HG03571 (cell line): ENCODE data around the gene HMBS.
A peak's percentile ranks its signal among the peaks of the same experiment; 100 is the strongest.
"Not testable (repeated sequence)": the region's sequence is repeated elsewhere in the genome, so short reads cannot be mapped to it uniquely, and the experiment has no call there.

Experiments used
- ATAC-seq: cut with Tn5 transposase; IDR thresholded peaks from one replicate; pipeline ENCODE4 v1.9.1; 2021; ENCODE audit not compliant: unreplicated experiment

Gene HMBS

GRCh38 chr11:119084663-119085436 lies at the start of gene HMBS:
HMBS (plus strand) TSS chr11:119084881; CDS start chr11:119085034, 153 bp downstream.
- ATAC-seq, result peak; percentile 86

GRCh38 chr11:119038884-119039283 lies 45.8 kb upstream of the HMBS start:
- ATAC-seq, result no peak

DNA sequence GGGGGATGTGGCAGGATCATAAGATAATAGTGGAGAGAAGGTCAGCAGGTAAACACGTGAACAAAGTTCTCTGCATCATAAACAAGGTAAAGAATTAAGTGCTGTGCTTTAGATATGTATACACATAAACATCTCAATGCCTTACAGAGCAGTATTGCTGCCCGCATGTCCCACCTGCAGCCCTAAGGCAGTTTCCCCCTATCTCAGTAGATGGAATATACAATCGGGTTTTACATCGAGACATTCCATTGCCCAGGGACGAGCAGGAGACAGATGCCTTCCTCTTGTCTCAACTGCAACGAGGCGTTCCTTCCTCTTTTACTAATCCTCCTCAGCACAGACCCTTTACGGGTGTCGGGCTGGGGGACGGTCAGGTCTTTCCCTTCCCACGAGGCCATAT lies 45.2 kb upstream of the HMBS start:
- ATAC-seq, result not testable (repeated sequence)

GRCh38 chr11:119041821-119042514 lies 42.7 kb upstream of the HMBS start:
- ATAC-seq, result no peak

- ATAC-seq, result no peak
Observed at GRCh38 chr11:119042927-119043326, 41.8 kb upstream of the HMBS start.

- ATAC-seq, result no peak
Observed at GRCh38 chr11:119044708-119045107, 40.0 kb upstream of the HMBS start.

- ATAC-seq, result no peak
Observed at GRCh38 chr11:119046489-119046888, 38.2 kb upstream of the HMBS start.

- ATAC-seq, result no peak
Observed at GRCh38 chr11:119047205-119047604, 37.5 kb upstream of the HMBS start.

- ATAC-seq, result no peak
Observed at GRCh38 chr11:119048644-119049043, 36.0 kb upstream of the HMBS start.

GRCh38 chr11:119049081-119049480 lies 35.6 kb upstream of the HMBS start:
- ATAC-seq, result no peak

- no peak for ATAC-seq
Observed at GRCh38 chr11:119051440-119052162, 33.1 kb upstream of the HMBS start.

DNA sequence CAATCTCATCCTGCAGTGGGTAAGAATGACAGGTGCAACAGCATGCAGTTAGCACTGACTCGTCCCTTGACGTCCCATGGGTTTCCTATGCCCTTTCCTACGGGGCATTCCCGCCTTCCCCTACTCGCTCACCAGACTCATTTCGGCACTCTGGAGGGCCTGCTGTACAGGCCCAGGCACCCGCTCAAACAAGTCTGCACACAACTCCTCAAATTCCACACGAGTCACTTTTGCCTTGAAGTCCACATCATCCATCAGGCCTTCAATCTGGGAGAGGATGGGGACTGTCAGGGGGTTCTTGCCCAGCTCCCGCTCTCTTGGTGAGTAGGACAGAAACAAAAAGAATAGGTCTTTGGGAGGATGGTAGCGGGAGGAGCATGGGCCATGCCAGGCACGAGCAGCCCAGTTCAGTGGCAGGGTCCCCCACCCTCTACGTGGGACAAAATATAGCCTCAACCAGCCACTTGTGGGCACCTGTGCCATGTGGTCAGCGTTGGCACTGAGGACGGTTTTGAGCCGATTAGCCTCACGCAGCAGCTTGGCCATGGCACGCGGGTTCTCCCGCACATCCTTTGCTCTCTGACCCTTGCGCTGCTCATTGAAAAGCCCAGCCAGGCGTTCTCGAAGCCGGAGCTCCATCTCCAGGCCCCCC lies 32.4 kb upstream of the HMBS start:
- no peak for ATAC-seq

GRCh38 chr11:119054418-119054817 lies 30.3 kb upstream of the HMBS start:
- no peak for ATAC-seq

GRCh38 chr11:119055901-119056300 lies 28.8 kb upstream of the HMBS start:
- no peak for ATAC-seq

DNA sequence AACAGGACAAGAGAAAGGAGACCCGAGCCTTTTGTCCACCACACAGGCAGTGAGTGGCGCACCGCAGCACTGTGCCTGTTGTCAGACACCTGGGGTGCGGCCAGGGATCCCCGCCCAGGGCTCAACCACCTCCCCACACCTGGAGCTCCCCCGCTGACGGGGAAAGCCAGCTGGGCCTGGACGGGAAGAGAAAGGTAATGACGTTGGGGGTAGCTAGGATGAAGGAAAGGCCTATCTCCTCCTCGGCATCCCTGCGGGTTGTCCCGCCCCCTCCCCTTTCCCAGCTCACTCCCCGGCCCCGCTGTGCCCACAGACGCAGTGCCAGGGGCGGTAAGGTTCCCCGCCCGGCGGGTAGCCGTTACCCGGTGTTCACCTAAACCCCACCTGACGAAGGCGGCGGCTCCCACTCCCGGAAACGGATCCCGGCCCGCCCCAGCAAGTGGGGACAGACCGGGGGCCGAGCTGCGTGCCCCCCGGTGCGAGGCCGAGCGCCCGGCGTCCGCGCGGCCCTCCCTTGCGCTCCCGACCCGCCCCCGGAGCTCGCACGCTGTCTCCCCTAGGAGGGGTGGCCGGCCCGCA lies 28.2 kb upstream of the HMBS start:
- no peak for ATAC-seq

GRCh38 chr11:119057000-119057769 lies 27.5 kb upstream of the HMBS start, which contains the start of gene HYOU1:
HYOU1 (minus strand) TSS chr11:119057205; CDS start chr11:119056160, 1,045 bp downstream.
- peak; percentile 90 for ATAC-seq

DNA sequence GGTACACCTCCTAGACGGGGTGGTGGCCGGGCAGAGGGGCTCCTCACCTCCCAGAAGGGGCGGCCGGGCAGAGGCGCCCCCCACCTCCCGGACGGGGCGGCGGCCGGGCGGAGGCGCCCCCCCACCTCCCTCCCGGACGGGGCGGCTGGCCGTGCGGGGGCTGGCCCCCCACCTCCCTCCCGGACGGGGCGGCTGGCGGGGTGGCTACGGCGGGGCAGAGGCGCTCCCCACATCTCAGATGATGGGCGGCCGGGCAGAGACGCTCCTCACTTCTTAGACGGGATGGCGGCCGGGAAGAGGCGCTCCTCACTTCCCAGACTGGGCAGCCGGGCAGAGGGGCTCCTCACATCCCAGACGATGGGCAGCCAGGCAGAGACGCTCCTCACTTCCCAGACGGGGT lies 25.6 kb upstream of the HMBS start:
- not testable (repeated sequence) for ATAC-seq

GRCh38 chr11:119061256-119061655 lies 23.4 kb upstream of the HMBS start:
- no peak for ATAC-seq

- no peak for ATAC-seq
Observed at GRCh38 chr11:119062779-119063178, 21.9 kb upstream of the HMBS start.

DNA sequence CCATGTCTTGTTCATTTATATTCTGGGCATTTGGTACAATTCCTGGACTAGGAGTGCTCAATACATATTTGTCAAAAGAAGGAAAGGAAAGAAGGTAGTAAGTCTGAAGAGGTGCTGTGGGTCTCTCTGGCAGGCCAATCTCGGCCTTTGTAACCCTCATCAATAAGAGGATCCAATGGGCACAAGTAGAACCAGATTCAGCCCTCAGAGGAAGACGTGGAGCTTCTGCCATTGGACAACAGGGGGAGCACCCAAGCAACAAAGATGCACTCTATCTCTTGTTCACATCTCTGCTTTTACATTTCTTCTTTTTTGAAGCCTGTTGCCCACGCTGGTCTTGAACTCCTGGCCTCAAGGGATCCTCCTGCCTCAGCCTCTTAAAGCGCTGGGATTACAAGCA lies 19.3 kb upstream of the HMBS start:
- no peak for ATAC-seq
